ENCODE results near the gene EPHB1. TPM values are rescaled to one million over a fixed set of nuclear protein-coding genes. Genes with fewer than 3 reads are reported as not detected.

Gene EPHB1
- total RNA-seq, 2 donors from 2014 or later = 1.9 to 3.2 TPM

- H3K4me3 ChIP-seq = no peak overlapping the region
- H3K27ac ChIP-seq = no peak overlapping the region
- H3K27me3 ChIP-seq = no peaks in the 10 kb centered on the region
- H3K36me3 ChIP-seq = no peaks in the 10 kb centered on the region
- TF ChIP-seq CTCF (IDR thresholded peaks at IDR 0.05) = no peak
- no peaks in the 10 kb centered on the region for H3K9me3 ChIP-seq
- DNase-seq (ENCODE audit: low spot score) = no peak
- no peaks in the 10 kb centered on the region for H3K4me1 ChIP-seq
Measured at GRCh38 chr3:134854254-134854653, 59.2 kb downstream of the EPHB1 start.

GRCh38 chr3:134857356-134857755 is 62.3 kb downstream of the EPHB1 start:
- no peak for DNase-seq (ENCODE audit: low spot score)
- H3K27ac ChIP-seq = no peak overlapping the region
- H3K9me3 ChIP-seq = no peaks in the 10 kb centered on the region
- H3K4me3 ChIP-seq = no peak overlapping the region
- no peak for TF ChIP-seq CTCF (IDR thresholded peaks at IDR 0.05)
- no peaks in the 10 kb centered on the region for H3K4me1 ChIP-seq
- H3K36me3 ChIP-seq = no peaks in the 10 kb centered on the region
- H3K27me3 ChIP-seq = no peaks in the 10 kb centered on the region

GRCh38 chr3:134857776-134858362 is 62.8 kb downstream of the EPHB1 start:
- TF ChIP-seq CTCF (IDR thresholded peaks at IDR 0.05) = no peak
- Histone ChIP-seq H3K4me1 (no peaks in the 10 kb centered on the region), H3K4me3 (no peak overlapping the region), H3K36me3 (no peaks in the 10 kb centered on the region), H3K27me3 (no peaks in the 10 kb centered on the region), H3K9me3 (no peaks in the 10 kb centered on the region), H3K27ac (no peak overlapping the region)
- no peak for DNase-seq (ENCODE audit: low spot score)

- no peaks in the 10 kb centered on the region for H3K4me1 ChIP-seq
- no peaks in the 10 kb centered on the region for H3K9me3 ChIP-seq
- H3K36me3 ChIP-seq = no peaks in the 10 kb centered on the region
- H3K27me3 ChIP-seq = no peaks in the 10 kb centered on the region
- no peak for DNase-seq (ENCODE audit: low spot score)
- no peak overlapping the region for H3K4me3 ChIP-seq
- TF ChIP-seq CTCF (IDR thresholded peaks at IDR 0.05) = no peak
- no peak overlapping the region for H3K27ac ChIP-seq
Measured at GRCh38 chr3:134858441-134859035, 63.5 kb downstream of the EPHB1 start.

- TF ChIP-seq CTCF (IDR thresholded peaks at IDR 0.05) = no peak
- H3K36me3 ChIP-seq = no peaks in the 10 kb centered on the region
- H3K9me3 ChIP-seq = no peaks in the 10 kb centered on the region
- H3K4me3 ChIP-seq = no peak overlapping the region
- no peak for DNase-seq (ENCODE audit: low spot score)
- no peaks in the 10 kb centered on the region for H3K27me3 ChIP-seq
- no peak overlapping the region for H3K27ac ChIP-seq
- no peaks in the 10 kb centered on the region for H3K4me1 ChIP-seq
Measured at GRCh38 chr3:134859341-134859740, 64.3 kb downstream of the EPHB1 start.

- Histone ChIP-seq H3K27ac (no peak overlapping the region), H3K4me1 (no peaks in the 10 kb centered on the region), H3K9me3 (no peaks in the 10 kb centered on the region), H3K4me3 (no peak overlapping the region), H3K36me3 (no peaks in the 10 kb centered on the region), H3K27me3 (no peaks in the 10 kb centered on the region)
- TF ChIP-seq CTCF (IDR thresholded peaks at IDR 0.05) = no peak
- DNase-seq (ENCODE audit: low spot score) = no peak
Measured at GRCh38 chr3:134860141-134860540, 65.1 kb downstream of the EPHB1 start.

Data from right atrium auricular region (tissue), 2 donors.